Measurements from ENCODE around the gene PRDM16. TPM values are rescaled to one million over a fixed set of nuclear protein-coding genes. Genes with fewer than 3 reads are reported as not detected.

The PRDM16 gene
- total and polyA plus RNA-seq, 2 of the 13 experiments (the other 11 are each of a cell fraction or from before 2014, with no cell fraction given) = 0.15 to 0.81 TPM

DNA sequence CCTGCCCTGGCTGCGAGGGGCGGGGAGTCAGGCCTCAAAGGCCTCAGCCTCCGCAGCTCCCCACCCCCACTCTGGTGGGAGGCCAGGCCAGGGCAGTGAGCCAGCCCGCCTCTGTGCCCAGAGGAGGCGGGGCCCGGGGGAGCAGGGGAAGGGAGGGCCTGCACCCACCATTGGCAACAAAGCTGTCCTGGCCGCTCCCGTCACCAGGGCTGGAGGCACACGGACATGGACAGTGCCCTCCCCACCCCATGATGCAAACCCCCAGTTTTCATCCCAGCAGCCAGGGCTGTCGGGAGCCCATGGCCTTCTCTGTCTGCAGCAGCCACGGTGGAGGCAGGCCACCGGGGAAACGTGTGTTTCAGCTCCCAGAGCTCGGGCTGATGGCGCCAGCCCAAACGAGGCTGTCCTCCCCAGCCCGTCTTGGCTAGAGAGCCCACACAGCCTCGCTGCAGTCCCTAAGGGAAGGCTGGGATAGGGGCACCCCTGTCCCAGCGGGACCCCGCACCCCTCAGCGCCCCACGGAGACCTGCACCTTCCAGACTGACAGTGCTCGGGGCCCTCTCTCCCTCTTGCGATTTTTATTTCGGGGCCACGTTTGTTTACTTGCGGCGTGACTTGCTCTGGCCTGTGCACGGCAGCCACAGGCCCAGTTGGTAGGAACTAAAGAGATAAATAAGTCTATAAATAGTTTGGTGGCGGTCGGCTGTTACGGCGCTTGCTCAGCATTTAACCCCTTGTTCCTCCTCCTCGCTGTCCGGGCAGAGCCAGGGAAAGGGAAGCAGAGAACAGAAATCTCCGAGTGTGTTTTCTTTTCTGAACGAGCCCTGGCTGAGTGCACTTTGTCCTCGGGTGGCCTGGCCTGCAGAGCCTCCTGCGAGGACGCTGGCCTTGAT lies 101.8 kb downstream of the PRDM16 start (continued):
- TF ChIP-seq, protein P1, sequence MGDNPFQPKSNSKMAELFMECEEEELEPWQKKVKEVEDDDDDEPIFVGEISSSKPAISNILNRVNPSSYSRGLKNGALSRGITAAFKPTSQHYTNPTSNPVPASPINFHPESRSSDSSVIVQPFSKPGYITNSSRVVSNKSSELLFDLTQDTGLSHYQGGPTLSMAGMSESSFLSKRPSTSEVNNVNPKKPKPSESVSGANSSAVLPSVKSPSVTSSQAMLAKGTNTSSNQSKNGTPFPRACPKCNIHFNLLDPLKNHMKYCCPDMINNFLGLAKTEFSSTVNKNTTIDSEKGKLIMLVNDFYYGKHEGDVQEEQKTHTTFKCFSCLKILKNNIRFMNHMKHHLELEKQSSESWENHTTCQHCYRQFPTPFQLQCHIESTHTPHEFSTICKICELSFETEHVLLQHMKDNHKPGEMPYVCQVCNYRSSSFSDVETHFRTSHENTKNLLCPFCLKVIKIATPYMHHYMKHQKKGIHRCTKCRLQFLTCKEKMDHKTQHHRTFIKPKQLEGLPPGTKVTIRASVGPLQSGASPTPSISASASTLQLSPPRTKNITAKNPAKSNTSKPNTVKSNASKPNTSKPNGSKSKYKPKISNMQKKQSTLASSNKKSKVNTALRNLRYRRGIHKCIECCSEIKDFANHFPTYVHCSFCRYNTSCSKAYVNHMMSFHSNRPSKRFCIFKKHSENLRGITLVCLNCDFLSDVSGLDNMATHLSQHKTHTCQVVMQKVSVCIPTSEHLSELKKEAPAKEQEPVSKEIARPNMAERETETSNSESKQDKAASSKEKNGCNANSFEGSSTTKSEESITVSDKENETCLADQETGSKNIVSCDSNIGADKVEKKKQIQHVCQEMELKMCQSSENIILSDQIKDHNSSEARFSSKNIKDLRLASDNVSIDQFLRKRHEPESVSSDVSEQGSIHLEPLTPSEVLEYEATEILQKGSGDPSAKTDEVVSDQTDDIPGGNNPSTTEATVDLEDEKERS (CRISPR knock-in tag; IDR thresholded peaks at IDR 0.05) = no peak
- no peak for TF ChIP-seq ETV6 (CRISPR knock-in tag; conservative IDR thresholded peaks at IDR 0.05)
- TF ChIP-seq ISX (CRISPR knock-in tag; conservative IDR thresholded peaks at IDR 0.05) = no peak
- peak; percentile 55 for TF ChIP-seq RBFOX2 (IDR thresholded peaks at IDR 0.05; ENCODE audit: low read depth, low read length)
- no peak for TF ChIP-seq ZNF577 (CRISPR knock-in tag; IDR thresholded peaks at IDR 0.05; ENCODE audit: borderline replicate concordance, low read depth)
- TF ChIP-seq SCMH1 (CRISPR knock-in tag; IDR thresholded peaks at IDR 0.05; ENCODE audit: borderline replicate concordance) = no peak
- TF ChIP-seq ZNF7 (CRISPR knock-in tag; IDR thresholded peaks at IDR 0.05) = no peak
- no peak for TF ChIP-seq HOXA5 (CRISPR knock-in tag; IDR thresholded peaks at IDR 0.05)
- no peak for TF ChIP-seq ZNF790 (CRISPR knock-in tag; IDR thresholded peaks at IDR 0.05; ENCODE audit: borderline replicate concordance)
- no peak for TF ChIP-seq ZBTB8A (CRISPR knock-in tag; IDR thresholded peaks at IDR 0.05; ENCODE audit: borderline replicate concordance, low read depth)
- TF ChIP-seq POLR2AphosphoS5 (IDR thresholded peaks at IDR 0.05; ENCODE audit: low read depth, low read length) = 0 out of 2 replicates have a peak, but pooled peaks have one; percentile 29
- no peak for TF ChIP-seq GATAD1 (CRISPR knock-in tag; IDR thresholded peaks at IDR 0.05)
- TF ChIP-seq ZNF296 (CRISPR knock-in tag; conservative IDR thresholded peaks at IDR 0.05) = no peak
- TF ChIP-seq NCOA5 (CRISPR knock-in tag; IDR thresholded peaks at IDR 0.05) = no peak
- TF ChIP-seq CBFB (CRISPR knock-in tag; IDR thresholded peaks at IDR 0.05) = no peak
- TF ChIP-seq ZNF335 (CRISPR knock-in tag; IDR thresholded peaks at IDR 0.05) = no peak
- TF ChIP-seq JDP2 (CRISPR knock-in tag; IDR thresholded peaks at IDR 0.05; ENCODE audit: borderline replicate concordance) = no peak
- TF ChIP-seq EHMT2 (IDR thresholded peaks at IDR 0.05; ENCODE audit: borderline replicate concordance, low read depth, low read length) = no peak
- TF ChIP-seq STAT5B (CRISPR knock-in tag; IDR thresholded peaks at IDR 0.05) = no peak
- TF ChIP-seq, protein P2, sequence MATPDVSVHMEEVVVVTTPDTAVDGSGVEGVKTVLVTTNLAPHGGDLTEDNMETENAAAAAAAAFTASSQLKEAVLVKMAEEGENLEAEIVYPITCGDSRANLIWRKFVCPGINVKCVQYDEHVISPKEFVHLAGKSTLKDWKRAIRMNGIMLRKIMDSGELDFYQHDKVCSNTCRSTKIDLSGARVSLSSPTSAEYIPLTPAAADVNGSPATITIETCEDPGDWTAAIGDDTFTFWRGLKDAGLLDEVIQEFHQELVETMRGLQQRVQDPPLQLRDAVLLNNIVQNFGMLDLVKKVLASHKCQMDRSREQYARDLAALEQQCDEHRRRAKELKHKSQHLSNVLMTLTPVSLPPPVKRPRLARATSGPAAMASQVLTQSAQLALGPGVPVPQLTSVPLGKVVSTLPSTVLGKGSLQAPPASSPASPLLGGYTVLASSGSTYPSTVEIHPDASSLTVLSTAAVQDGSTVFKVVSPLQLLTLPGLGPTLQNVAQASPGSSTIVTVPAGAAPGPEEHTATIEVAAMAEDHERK (CRISPR knock-in tag; IDR thresholded peaks at IDR 0.05; ENCODE audit: low read depth) = no peak
- no peak for TF ChIP-seq ARNTL (CRISPR knock-in tag; IDR thresholded peaks at IDR 0.05)
- peak; percentile 36; the same call in 1 of the 2 replicates for TF ChIP-seq GFI1 (CRISPR knock-in tag; IDR thresholded peaks at IDR 0.05; ENCODE audit: borderline replicate concordance)
- TF ChIP-seq HNRNPK (IDR thresholded peaks at IDR 0.05; ENCODE audit: low read depth, low read length, poor library complexity, severe bottlenecking) = no peak
- TF ChIP-seq CHD2 (IDR thresholded peaks at IDR 0.05; ENCODE audit: low read depth, low read length) = no peak
- peak; percentile 87 for TF ChIP-seq ZFX (CRISPR knock-in tag; IDR thresholded peaks at IDR 0.05; ENCODE audit: low read depth)
- no peak for TF ChIP-seq ZNF253 (CRISPR knock-in tag; IDR thresholded peaks at IDR 0.05; ENCODE audit: borderline replicate concordance)
- no peak for TF ChIP-seq ZNF563 (CRISPR knock-in tag; IDR thresholded peaks at IDR 0.05)
